Smooth muscle cell (in vitro differentiated cells): Measurements from ENCODE around the gene TP53BP1. TPM values are rescaled to one million over a fixed set of nuclear protein-coding genes. Genes with fewer than 3 reads are reported as not detected.

Source experiments
- DNase-seq: peaks from one replicate; lab custom pipeline; 2025; ENCODE audit not compliant: unreplicated experiment; lab: John Stamatoyannopoulos, UW
- H2AFZ ChIP-seq: fragments of 200-600 bp; sonication (generic); 2 replicates; pipeline ENCODE4 v1.6.0; 2016; ENCODE audit warnings: antibody characterized with exemption, low read depth, mild to moderate bottlenecking
- H3F3A ChIP-seq: fragments of 200-600 bp; sonication (generic); 2 replicates; pipeline ENCODE4 v1.6.0; 2017; ENCODE audit warnings: antibody characterized with exemption, low read depth
- H3K27ac ChIP-seq: fragments of 200-600 bp; sonication (generic); 2 replicates; pipeline ENCODE4 v1.5.1; 2016; ENCODE audit warnings: low read depth, mild to moderate bottlenecking
- H3K27me3 ChIP-seq: fragments of 200-600 bp; sonication (generic); 2 replicates; pipeline ENCODE4 v1.6.1; 2016; ENCODE audit warnings: low read depth, mild to moderate bottlenecking
- H3K36me3 ChIP-seq: fragments of 200-600 bp; sonication (generic); 2 replicates; pipeline ENCODE4 v1.5.1; 2016; ENCODE audit warnings: low read depth
- H3K4me1 ChIP-seq: fragments of 200-600 bp; sonication (generic); 2 replicates; pipeline ENCODE4 v1.5.1; 2016; ENCODE audit warnings: low read depth
- H3K4me2 ChIP-seq: fragments of 200-600 bp; sonication (generic); 2 replicates; pipeline ENCODE4 v1.6.0; 2016; ENCODE audit warnings: mild to moderate bottlenecking
- H3K4me3 ChIP-seq: fragments of 200-600 bp; sonication (generic); 2 replicates; pipeline ENCODE4 v1.5.1; 2016; ENCODE audit warnings: mild to moderate bottlenecking
- H3K79me2 ChIP-seq: fragments of 200-600 bp; sonication (generic); 2 replicates; pipeline ENCODE4 v1.6.0; 2016; ENCODE audit warnings: low read depth, mild to moderate bottlenecking
- H3K9ac ChIP-seq: fragments of 200-600 bp; sonication (generic); 2 replicates; pipeline ENCODE4 v1.6.0; 2016; ENCODE audit warnings: low read depth
- H3K9me3 ChIP-seq: fragments of 200-600 bp; sonication (generic); replicated peaks from 2 replicates; pipeline ENCODE4 v1.5.1; 2016; ENCODE audit warnings: low read depth
- H4K20me1 ChIP-seq: fragments of 200-600 bp; sonication (generic); 2 replicates; pipeline ENCODE4 v1.6.0; 2016; ENCODE audit warnings: low read depth
- CTCF ChIP-seq: fragments of 200-600 bp; sonication (generic); IDR thresholded peaks from 2 replicates; pipeline ENCODE4 v1.5.1; 2017; ENCODE audit warnings: borderline replicate concordance, mild to moderate bottlenecking, antibody characterized with exemption; ENCODE audit not compliant: insufficient read depth, poor library complexity, severe bottlenecking
- WGBS: methylation state at CpG from one replicate; pipeline ENCODE4 v1.1.7; 2016; ENCODE audit warnings: low lambda C conversion rate; 5-methylcytosine and 5-hydroxymethylcytosine counted together
- polyA plus RNA-seq: library from polyadenylated mRNA; unstranded; fragments of >200 nt; fragmentation: Nextera tagmentation; extraction: Ambion mirVana; gene quantifications from 2 replicates; pipeline ENCODE4 v1.2.1, GENCODE V29; 2016
- total RNA-seq: library from RNA; depleted of rRNA; stranded (reverse); fragments of >200 nt; gene quantifications from 2 replicates; pipeline ENCODE4 v1.2.3, GENCODE V29; 2014

TP53BP1 gene
- total and polyA plus RNA-seq, 2 experiments from 2014 or later: 24.1 to 41.5 TPM

DNA sequence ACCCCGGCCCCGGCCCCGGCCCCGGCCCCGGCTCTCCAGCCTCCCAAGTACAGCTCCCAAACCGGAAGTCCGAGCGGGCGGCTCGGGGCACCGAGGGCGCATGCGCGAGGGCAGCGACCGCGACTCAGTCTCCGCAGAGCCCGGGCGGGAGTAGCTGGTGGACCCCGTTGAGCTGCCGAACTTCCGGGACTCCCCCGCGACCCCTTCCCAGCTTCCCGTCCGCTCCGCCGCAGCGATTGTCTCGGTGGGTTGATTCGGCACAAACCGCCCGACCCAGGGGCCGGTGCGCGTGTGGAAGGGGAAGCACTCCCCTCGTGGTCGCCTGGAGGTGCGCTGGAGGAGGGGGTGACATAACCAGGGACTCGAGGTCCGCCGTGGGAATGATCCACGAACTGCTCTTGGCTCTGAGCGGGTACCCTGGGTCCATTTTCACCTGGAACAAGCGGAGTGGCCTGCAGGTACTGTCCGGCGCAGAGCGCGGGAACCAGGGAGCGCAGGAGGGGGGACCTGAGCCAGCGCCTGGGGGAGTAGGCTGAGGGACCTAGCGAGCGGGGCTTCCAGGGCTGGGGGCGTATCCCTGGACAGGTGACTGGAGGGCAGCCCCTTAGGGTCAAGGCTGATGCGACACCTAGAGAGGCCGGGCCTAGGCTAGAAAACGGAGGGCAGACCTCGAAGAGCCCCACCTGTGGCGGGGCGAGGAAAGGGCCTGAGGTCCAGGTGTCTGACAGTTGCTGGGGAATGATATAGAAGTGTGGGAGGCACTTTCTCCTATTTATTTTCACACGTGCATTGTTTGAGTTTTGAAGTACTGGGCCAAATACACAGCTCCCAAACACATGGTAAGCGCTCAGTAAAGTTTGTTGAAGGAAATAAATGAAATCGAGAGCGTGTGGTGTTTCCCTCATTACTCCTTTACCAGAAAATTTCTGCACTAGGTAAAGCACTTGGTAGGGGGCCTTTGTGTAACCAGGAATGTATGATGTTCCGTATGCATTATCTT lies 121.7 kb downstream of the TP53BP1 start, which contains the start of the genes TUBGCP4 and ZSCAN29:
TUBGCP4 (plus strand) TSS at position 127 of the 1,000 bp plus-strand sequence; CDS start at position 381, 254 bp downstream.
ZSCAN29 (minus strand) TSS at position 69 of the 1,000 bp plus-strand sequence. CDS start 1,130 bp downstream, outside the sequence.
- peak; percentile 52 for DNase-seq
- H4K20me1 ChIP-seq: peaks cover 24% of the 10 kb centered on the region
- peak within 1 kb of the TSS; percentile 99 for H2AFZ ChIP-seq
- H3K79me2 ChIP-seq: peaks cover 20% of the 10 kb centered on the region
- peaks cover 10% of the 10 kb centered on the region for H3K36me3 ChIP-seq
- H3K9ac ChIP-seq: peak within 1 kb of the TSS; percentile 68
- peak within 1 kb of the TSS; percentile 99 for H3K4me3 ChIP-seq
- TF ChIP-seq CTCF: peak; percentile 24
- no peaks in the 10 kb centered on the region for H3F3A ChIP-seq
- peaks cover 18% of the 10 kb centered on the region for H3K4me1 ChIP-seq
- H3K27me3 ChIP-seq: no peaks in the 10 kb centered on the region
- 2% methylated on average over 53 of the region's 66 CpGs for whole genome bisulfite sequencing
- H3K27ac ChIP-seq: no peak within 1 kb of the TSS
- H3K9me3 ChIP-seq: no peaks in the 10 kb centered on the region
- peak within 1 kb of the TSS; percentile 95 for H3K4me2 ChIP-seq

DNA sequence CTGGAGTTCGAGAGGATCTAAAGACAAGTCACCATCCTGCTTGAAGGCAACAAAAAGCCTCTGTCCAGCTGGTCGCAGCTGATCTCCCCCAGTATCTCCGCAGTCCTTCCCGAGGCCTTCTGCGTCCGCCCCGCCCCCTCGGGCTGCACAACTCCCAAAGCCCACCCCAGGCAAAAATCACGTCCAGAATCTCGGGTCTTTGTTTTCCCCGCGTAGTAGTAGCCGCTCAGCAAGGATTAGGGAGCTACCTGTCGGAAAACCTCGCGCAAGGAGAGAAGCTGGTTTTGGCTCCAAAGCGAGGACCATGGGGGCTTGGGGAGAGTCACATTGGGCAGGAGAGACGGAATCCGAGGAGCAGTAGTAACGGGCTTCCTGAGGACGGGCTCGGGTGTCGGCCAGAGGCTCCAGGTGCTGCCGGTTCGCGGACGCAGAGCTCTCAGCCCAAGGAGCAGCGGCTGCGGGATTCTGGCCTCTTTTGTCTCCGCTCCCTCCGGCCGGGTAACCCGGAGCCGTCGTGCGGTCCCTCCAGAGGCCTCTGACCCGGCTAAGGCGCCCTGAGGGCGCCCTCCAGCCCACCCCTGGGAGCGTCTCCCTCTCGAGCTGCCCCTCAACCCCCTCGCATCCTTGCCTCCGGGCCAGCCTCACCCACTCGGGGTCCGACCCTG lies 122.5 kb downstream of the TP53BP1 start:
- H3F3A ChIP-seq: no peaks in the 10 kb centered on the region
- H3K4me3 ChIP-seq: peak overlapping the region; percentile 99
- no peak overlapping the region for H3K27ac ChIP-seq
- H3K9ac ChIP-seq: peak overlapping the region; percentile 68
- peak overlapping the region; percentile 95 for H3K4me2 ChIP-seq
- peaks cover 14% of the 10 kb centered on the region for H3K36me3 ChIP-seq
- no peaks in the 10 kb centered on the region for H3K27me3 ChIP-seq
- TF ChIP-seq CTCF: no peak
- H3K79me2 ChIP-seq: peaks cover 20% of the 10 kb centered on the region
- DNase-seq: peak; percentile 41
- H3K9me3 ChIP-seq: no peaks in the 10 kb centered on the region
- peaks cover 24% of the 10 kb centered on the region for H4K20me1 ChIP-seq
- peak overlapping the region; percentile 99 for H2AFZ ChIP-seq
- H3K4me1 ChIP-seq: peaks cover 18% of the 10 kb centered on the region
- WGBS: 0% methylated on average over 30 of the region's 45 CpGs

- no peak overlapping the region for H3K27ac ChIP-seq
- no peaks in the 10 kb centered on the region for H4K20me1 ChIP-seq
- no peak overlapping the region for H3K9ac ChIP-seq
- H3K36me3 ChIP-seq: peaks cover 70% of the 10 kb centered on the region
- TF ChIP-seq CTCF: no peak
- no peak overlapping the region for H3K4me3 ChIP-seq
- peaks cover 50% of the 10 kb centered on the region for H3K9me3 ChIP-seq
- no peak for DNase-seq
- no peaks in the 10 kb centered on the region for H3K27me3 ChIP-seq
- no peak overlapping the region for H3K4me2 ChIP-seq
- WGBS: 97% methylated on average over 7 of the region's 7 CpGs
- no peak overlapping the region for H2AFZ ChIP-seq
- H3K79me2 ChIP-seq: peaks cover 10% of the 10 kb centered on the region
- no peaks in the 10 kb centered on the region for H3F3A ChIP-seq
- no peaks in the 10 kb centered on the region for H3K4me1 ChIP-seq
Observed at GRCh38 chr15:43361313-43361903, 131.5 kb downstream of the TP53BP1 start.
